HepG2 (cell line): ENCODE results near the gene MRPL38. TPM values are rescaled to one million over a fixed set of nuclear protein-coding genes. Genes with fewer than 3 reads are reported as not detected.

Experiments used
- CHCHD3 ChIP-seq: sonication (generic); formaldehyde crosslinking; IDR thresholded peaks from 2 replicates; pipeline ENCODE4 v1.8.0; 2022; ENCODE audit warnings: mild to moderate bottlenecking, missing genetic modification reagents, moderate library complexity
- THAP7 ChIP-seq: sonication (generic); formaldehyde crosslinking; IDR thresholded peaks from 2 replicates; pipeline ENCODE4 v1.8.1; 2023; ENCODE audit warnings: mild to moderate bottlenecking, missing genetic modification reagents
- ZBTB38 ChIP-seq: sonication (generic); formaldehyde crosslinking; IDR thresholded peaks from 2 replicates; pipeline ENCODE4 v1.5.1; 2020; ENCODE audit warnings: mild to moderate bottlenecking, missing genetic modification reagents
- ZNF34 ChIP-seq: sonication (generic); formaldehyde crosslinking; IDR thresholded peaks from 2 replicates; pipeline ENCODE4 v1.4.0; 2020; ENCODE audit warnings: mild to moderate bottlenecking, missing genetic modification reagents, borderline replicate concordance
- ZNF512 ChIP-seq: sonication (generic); formaldehyde crosslinking; IDR thresholded peaks from 2 replicates; pipeline ENCODE4 v1.4.0; 2020; ENCODE audit warnings: mild to moderate bottlenecking, missing genetic modification reagents
- polyA plus RNA-seq, 8 experiments: library from polyadenylated mRNA; depleted of rRNA in 3 of 8; stranded (reverse) in 7 of 8; unstranded in 1 of 8; fragments of >200 nt; fragmentation: Illumina TruSeq in 4 of 8; extraction: Trizol in 4 of 8; gene quantifications; 2 replicates each; pipeline versions ENCODE4 v1.2.1 to v1.2.3, GENCODE V29; 2011 to 2016; ENCODE audit warnings: low read depth in 4 of 8, missing spikeins in 1 of 8, mixed read lengths in 1 of 8; ENCODE audit not compliant: insufficient read depth in 1 of 8
- total RNA-seq, 5 experiments: library from RNA; depleted of rRNA; stranded (reverse); fragments of >200 nt; fragmentation: Illumina TruSeq; extraction: Trizol; gene quantifications; 2 replicates each; pipeline ENCODE4 v1.2.3, GENCODE V29; 2016; ENCODE audit warnings: low read depth in 1 of 5
- TF ChIP-seq, protein P1 (sequence below): sonication (generic); formaldehyde crosslinking; IDR thresholded peaks from 2 replicates; pipeline ENCODE4 v1.5.1; 2020; ENCODE audit warnings: mild to moderate bottlenecking, missing genetic modification reagents, moderate library complexity

The MRPL38 gene
- total and polyA plus RNA-seq, 2 of the 13 experiments (the other 11 are each of a cell fraction or from before 2014, with no cell fraction given), result 83.7 to 125 TPM

DNA sequence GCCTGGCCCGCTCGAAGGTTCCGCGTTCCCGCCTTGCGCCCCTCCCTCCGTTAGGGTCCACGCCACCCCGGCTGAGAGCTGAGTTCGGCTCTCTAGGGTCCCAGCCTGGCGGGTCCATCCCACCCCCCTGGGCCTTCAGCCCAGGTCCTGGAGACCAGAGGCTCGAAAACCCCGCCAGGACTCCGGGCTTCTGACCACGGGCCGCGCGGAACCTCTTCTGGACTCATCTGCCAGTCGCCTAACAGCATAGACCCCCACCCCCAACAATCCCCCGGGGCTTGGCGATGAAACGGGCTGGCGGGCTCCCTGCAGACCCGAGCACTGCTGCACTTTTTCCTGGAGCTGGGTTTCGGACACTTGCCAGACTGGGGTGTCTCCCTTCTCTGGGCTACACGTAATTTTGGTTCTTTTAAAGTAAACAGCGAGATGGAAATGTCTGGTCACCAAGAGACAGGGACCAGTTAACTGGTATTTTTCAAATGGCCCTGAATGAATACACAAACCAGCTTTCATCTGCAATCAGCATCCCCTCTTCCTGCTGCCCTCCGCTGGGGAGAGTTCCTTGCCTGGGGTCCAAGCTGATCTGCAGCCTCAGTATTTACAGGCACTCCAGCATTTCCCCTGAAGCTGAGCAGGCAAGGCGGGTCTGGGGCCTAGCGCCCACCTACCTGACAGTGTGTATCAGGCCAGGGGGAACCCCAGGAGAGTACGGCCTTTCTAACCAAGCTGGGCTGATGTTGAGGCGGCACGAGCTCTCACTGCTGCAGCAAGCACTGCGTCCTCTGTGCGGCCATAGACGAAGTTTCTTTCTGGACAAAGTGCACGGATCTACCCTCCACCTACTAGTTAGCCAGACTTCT, 7.3 kb downstream of the MRPL38 start (continued):
- TF ChIP-seq, protein P1, sequence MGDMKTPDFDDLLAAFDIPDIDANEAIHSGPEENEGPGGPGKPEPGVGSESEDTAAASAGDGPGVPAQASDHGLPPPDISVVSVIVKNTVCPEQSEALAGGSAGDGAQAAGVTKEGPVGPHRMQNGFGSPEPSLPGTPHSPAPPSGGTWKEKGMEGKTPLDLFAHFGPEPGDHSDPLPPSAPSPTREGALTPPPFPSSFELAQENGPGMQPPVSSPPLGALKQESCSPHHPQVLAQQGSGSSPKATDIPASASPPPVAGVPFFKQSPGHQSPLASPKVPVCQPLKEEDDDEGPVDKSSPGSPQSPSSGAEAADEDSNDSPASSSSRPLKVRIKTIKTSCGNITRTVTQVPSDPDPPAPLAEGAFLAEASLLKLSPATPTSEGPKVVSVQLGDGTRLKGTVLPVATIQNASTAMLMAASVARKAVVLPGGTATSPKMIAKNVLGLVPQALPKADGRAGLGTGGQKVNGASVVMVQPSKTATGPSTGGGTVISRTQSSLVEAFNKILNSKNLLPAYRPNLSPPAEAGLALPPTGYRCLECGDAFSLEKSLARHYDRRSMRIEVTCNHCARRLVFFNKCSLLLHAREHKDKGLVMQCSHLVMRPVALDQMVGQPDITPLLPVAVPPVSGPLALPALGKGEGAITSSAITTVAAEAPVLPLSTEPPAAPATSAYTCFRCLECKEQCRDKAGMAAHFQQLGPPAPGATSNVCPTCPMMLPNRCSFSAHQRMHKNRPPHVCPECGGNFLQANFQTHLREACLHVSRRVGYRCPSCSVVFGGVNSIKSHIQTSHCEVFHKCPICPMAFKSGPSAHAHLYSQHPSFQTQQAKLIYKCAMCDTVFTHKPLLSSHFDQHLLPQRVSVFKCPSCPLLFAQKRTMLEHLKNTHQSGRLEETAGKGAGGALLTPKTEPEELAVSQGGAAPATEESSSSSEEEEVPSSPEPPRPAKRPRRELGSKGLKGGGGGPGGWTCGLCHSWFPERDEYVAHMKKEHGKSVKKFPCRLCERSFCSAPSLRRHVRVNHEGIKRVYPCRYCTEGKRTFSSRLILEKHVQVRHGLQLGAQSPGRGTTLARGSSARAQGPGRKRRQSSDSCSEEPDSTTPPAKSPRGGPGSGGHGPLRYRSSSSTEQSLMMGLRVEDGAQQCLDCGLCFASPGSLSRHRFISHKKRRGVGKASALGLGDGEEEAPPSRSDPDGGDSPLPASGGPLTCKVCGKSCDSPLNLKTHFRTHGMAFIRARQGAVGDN (CRISPR knock-in tag), result no peak
- TF ChIP-seq ZNF34 (CRISPR knock-in tag) (no peak), ZNF512 (CRISPR knock-in tag) (no peak), CHCHD3 (0 out of 2 replicates have a peak, but pooled peaks have one; percentile 44), ZBTB38 (CRISPR knock-in tag) (peak; percentile 76; the same call in 1 of the 2 replicates), THAP7 (CRISPR knock-in tag) (0 out of 2 replicates have a peak, but pooled peaks have one; percentile 30)
